ENCODE results near the gene KIF15.
"Not testable (repeated sequence)": the region's sequence is repeated elsewhere in the genome, so short reads cannot be mapped to it uniquely, and the experiment has no call there.

DNA sequence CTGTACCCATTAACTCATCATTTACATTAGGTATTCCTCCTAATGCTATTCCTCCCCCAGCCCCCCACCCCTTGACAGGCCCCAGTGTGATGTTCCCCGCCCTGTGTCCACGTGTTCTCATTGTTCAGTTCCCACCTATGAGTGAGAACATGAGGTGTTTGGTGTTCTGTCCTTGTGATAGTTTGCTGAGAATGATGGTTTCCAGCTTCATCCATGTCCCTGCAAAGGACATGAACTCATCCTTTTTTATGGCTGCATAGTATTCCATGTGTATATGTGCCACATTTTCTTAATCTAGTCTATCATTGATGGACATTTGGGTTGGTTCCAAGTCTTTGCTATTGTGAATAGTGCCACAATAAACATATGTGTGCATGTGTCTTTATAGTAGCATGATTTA, 54.7 kb downstream of the KIF15 start:
- TF ChIP-seq, protein P1, sequence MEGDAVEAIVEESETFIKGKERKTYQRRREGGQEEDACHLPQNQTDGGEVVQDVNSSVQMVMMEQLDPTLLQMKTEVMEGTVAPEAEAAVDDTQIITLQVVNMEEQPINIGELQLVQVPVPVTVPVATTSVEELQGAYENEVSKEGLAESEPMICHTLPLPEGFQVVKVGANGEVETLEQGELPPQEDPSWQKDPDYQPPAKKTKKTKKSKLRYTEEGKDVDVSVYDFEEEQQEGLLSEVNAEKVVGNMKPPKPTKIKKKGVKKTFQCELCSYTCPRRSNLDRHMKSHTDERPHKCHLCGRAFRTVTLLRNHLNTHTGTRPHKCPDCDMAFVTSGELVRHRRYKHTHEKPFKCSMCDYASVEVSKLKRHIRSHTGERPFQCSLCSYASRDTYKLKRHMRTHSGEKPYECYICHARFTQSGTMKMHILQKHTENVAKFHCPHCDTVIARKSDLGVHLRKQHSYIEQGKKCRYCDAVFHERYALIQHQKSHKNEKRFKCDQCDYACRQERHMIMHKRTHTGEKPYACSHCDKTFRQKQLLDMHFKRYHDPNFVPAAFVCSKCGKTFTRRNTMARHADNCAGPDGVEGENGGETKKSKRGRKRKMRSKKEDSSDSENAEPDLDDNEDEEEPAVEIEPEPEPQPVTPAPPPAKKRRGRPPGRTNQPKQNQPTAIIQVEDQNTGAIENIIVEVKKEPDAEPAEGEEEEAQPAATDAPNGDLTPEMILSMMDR (IDR thresholded peaks at IDR 0.05 in 8 of 11, conservative IDR thresholded peaks at IDR 0.05 in 3 of 11), result not testable (repeated sequence)
- TF ChIP-seq POLR2A (IDR thresholded peaks at IDR 0.05), result not testable (repeated sequence)
